ENCODE results near the gene GALNT10. TPM values are rescaled to one million over a fixed set of nuclear protein-coding genes. Genes with fewer than 3 reads are reported as not detected.

GALNT10 gene
- total RNA-seq, 1 donor from 2014 or later = 10.2 TPM

- no peak for TF ChIP-seq EZH2phosphoT487 (IDR thresholded peaks at IDR 0.05)
- no peak for TF ChIP-seq CTCF (IDR thresholded peaks at IDR 0.05)
- TF ChIP-seq EZH2 (IDR thresholded peaks at IDR 0.05) = no peak
- DNase-seq (ENCODE audit: low spot score) = no peak
- H3K79me2 ChIP-seq (ENCODE audit: low read depth) = no peaks in the 10 kb centered on the region
- H3K36me3 ChIP-seq = no peaks in the 10 kb centered on the region
- H3K9me3 Mint-ChIP-seq = no peaks in the 10 kb centered on the region
- H3K27ac Mint-ChIP-seq = peak overlapping the region; percentile 87
- H3K27me3 ChIP-seq = no peaks in the 10 kb centered on the region
- H3K9me3 ChIP-seq (ENCODE audit: low read depth) = no peaks in the 10 kb centered on the region
- H3K27me3 Mint-ChIP-seq (ENCODE audit: insufficient read depth, low read depth) = peaks cover 3% of the 10 kb centered on the region
- H3K4me2 ChIP-seq = no peak overlapping the region
- no peak overlapping the region for H2AFZ ChIP-seq (replicated peaks)
- H3K4me1 Mint-ChIP-seq = peaks cover 15% of the 10 kb centered on the region
- H4K20me1 ChIP-seq (ENCODE audit: low read depth) = no peaks in the 10 kb centered on the region
- H3K9ac ChIP-seq = no peak overlapping the region
- H3K4me3 Mint-ChIP-seq = no peak overlapping the region
- H3K4me3 ChIP-seq = no peak overlapping the region
- no peak overlapping the region for H3K27ac ChIP-seq
- H3K36me3 Mint-ChIP-seq = peaks cover 23% of the 10 kb centered on the region
- no peaks in the 10 kb centered on the region for H3K4me1 ChIP-seq
- no peaks in the 10 kb centered on the region for H3F3A ChIP-seq (ENCODE audit: low read depth)
Measured at GRCh38 chr5:154393850-154394249, 203.3 kb downstream of the GALNT10 start.

- Histone ChIP-seq H3K4me3 (no peak overlapping the region), H3K9me3 (ENCODE audit: low read depth) (no peaks in the 10 kb centered on the region), H3F3A (ENCODE audit: low read depth) (no peaks in the 10 kb centered on the region), H3K9ac (no peak overlapping the region), H3K4me2 (no peak overlapping the region), H3K27ac (no peak overlapping the region), H4K20me1 (ENCODE audit: low read depth) (no peaks in the 10 kb centered on the region), H2AFZ (replicated peaks) (no peak overlapping the region), H3K79me2 (ENCODE audit: low read depth) (no peaks in the 10 kb centered on the region), H3K27me3 (no peaks in the 10 kb centered on the region), H3K36me3 (no peaks in the 10 kb centered on the region), H3K4me1 (no peaks in the 10 kb centered on the region)
- TF ChIP-seq EZH2 (IDR thresholded peaks at IDR 0.05) (no peak), EZH2phosphoT487 (IDR thresholded peaks at IDR 0.05) (no peak), CTCF (IDR thresholded peaks at IDR 0.05) (no peak)
- no peak for DNase-seq (ENCODE audit: low spot score)
- H3K27ac Mint-ChIP-seq = no peak overlapping the region
- no peaks in the 10 kb centered on the region for H3K9me3 Mint-ChIP-seq
- H3K36me3 Mint-ChIP-seq = peaks cover 25% of the 10 kb centered on the region
- peaks cover 3% of the 10 kb centered on the region for H3K27me3 Mint-ChIP-seq (ENCODE audit: insufficient read depth, low read depth)
- H3K4me1 Mint-ChIP-seq = peaks cover 15% of the 10 kb centered on the region
- H3K4me3 Mint-ChIP-seq = no peak overlapping the region
Measured at GRCh38 chr5:154394307-154394706, 203.8 kb downstream of the GALNT10 start.

- Mint-ChIP-seq H3K27ac (no peak overlapping the region), H3K9me3 (no peaks in the 10 kb centered on the region), H3K4me3 (no peak overlapping the region), H3K36me3 (peaks cover 22% of the 10 kb centered on the region), H3K27me3 (ENCODE audit: insufficient read depth, low read depth) (peaks cover 4% of the 10 kb centered on the region), H3K4me1 (peaks cover 9% of the 10 kb centered on the region)
- Histone ChIP-seq H3K9ac (no peak overlapping the region), H3K27me3 (no peaks in the 10 kb centered on the region), H2AFZ (replicated peaks) (no peak overlapping the region), H3K4me3 (no peak overlapping the region), H3F3A (ENCODE audit: low read depth) (no peaks in the 10 kb centered on the region), H3K4me2 (no peak overlapping the region), H3K36me3 (no peaks in the 10 kb centered on the region), H3K4me1 (no peaks in the 10 kb centered on the region), H4K20me1 (ENCODE audit: low read depth) (no peaks in the 10 kb centered on the region), H3K27ac (no peak overlapping the region), H3K79me2 (ENCODE audit: low read depth) (no peaks in the 10 kb centered on the region), H3K9me3 (ENCODE audit: low read depth) (no peaks in the 10 kb centered on the region)
- no peak for DNase-seq (ENCODE audit: low spot score)
- TF ChIP-seq CTCF (IDR thresholded peaks at IDR 0.05) = no peak
- no peak for TF ChIP-seq EZH2 (IDR thresholded peaks at IDR 0.05)
- TF ChIP-seq EZH2phosphoT487 (IDR thresholded peaks at IDR 0.05) = no peak
Measured at GRCh38 chr5:154395407-154396106, 205.0 kb downstream of the GALNT10 start.
